ENCODE data around the gene P3H3. TPM values are rescaled to one million over a fixed set of nuclear protein-coding genes. Genes with fewer than 3 reads are reported as not detected.

P3H3 gene
- total and polyA plus RNA-seq, 2 of the 4 experiments (the other 2 are of a cell fraction) = 27.8 to 83.9 TPM

DNA sequence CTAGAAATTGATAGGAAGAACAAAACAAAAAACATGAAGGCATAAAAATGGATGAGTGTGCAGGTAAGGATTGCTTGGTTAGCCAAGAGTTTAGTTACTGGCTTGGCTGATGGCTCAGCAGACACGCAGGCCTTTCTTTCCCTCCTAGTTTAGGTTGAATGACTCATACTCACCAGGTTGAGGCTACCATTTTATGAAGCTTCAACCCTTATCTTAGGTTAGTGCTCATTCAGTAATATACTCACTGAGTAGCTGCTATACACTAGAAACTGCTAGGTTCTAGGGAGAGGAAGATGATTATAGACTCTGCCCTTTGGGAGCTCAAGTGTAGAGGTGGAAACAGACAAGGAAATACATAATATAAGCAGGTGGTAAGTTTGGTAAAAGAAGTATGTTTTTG is 6.0 kb downstream of the P3H3 start:
- H2AFZ ChIP-seq (replicated peaks; ENCODE audit: low read length, poor library complexity) = no peak overlapping the region
- intact Hi-C loops (cut with micrococcal nuclease) (no loop called here), in situ Hi-C loops (cut with MboI; ENCODE audit: low sequenced_read_pairs) (no loop called here), dilution Hi-C loops (cut with HindIII; ENCODE audit: low sequenced_read_pairs, unreplicated experiment) (no loop called here)
- H3K4ac ChIP-seq (ENCODE audit: low read depth, low read length) = no peak overlapping the region
- H2BK120ac ChIP-seq (ENCODE audit: low read depth, low read length) = no peak overlapping the region
- peaks cover 64% of the 10 kb centered on the region for H3K36me3 ChIP-seq (ENCODE audit: control insufficient read depth, insufficient read depth, low read length)
- H4K20me1 ChIP-seq (ENCODE audit: insufficient read depth, low read length) = peaks cover 12% of the 10 kb centered on the region
- H3K4me2 ChIP-seq (ENCODE audit: low read depth, low read length) = no peak overlapping the region
- ATAC-seq (ENCODE audit: low read depth) (no peak), DNase-seq (no peak)
- WGBS, 2 experiments (ENCODE audit: extremely low coverage in 2 of 2, insufficient read length in 1 of 2) = no CpG with 5 or more reads among the region's 1 CpG
- H2AK9ac ChIP-seq (replicated peaks; ENCODE audit: low read depth, low read length, poor library complexity) = no peak overlapping the region
- H3K27me3 ChIP-seq (ENCODE audit: control insufficient read depth, insufficient read depth, low read length) = no peaks in the 10 kb centered on the region
- no peak overlapping the region for H4K5ac ChIP-seq (ENCODE audit: low read depth, low read length)
- ChIA-PET CTCF (interaction anchor here (1.0 kb wide), 1 partner anchor 57 kb away, joined by 4 read pairs; no protein-coding TSS in a partner anchor), POLR2A (ENCODE audit: unreplicated experiment) (no interaction called here)
- H3K4me3 ChIP-seq (ENCODE audit: insufficient read depth, low read depth, low read length) = no peak overlapping the region
- TF ChIP-seq ELK1 (IDR thresholded peaks at IDR 0.05; ENCODE audit: borderline replicate concordance, low read depth, low read length) (no peak), CTCF (conservative IDR thresholded peaks at IDR 0.05; ENCODE audit: low read depth, low read length) (no peak)
- no peak overlapping the region for H2BK15ac ChIP-seq (ENCODE audit: low read depth, low read length)
- H3K9me1 ChIP-seq (ENCODE audit: insufficient read depth, low read length) = peaks cover 4% of the 10 kb centered on the region; the same call in 1 of the 2 replicates
- no peaks in the 10 kb centered on the region for H3K9me3 ChIP-seq (ENCODE audit: control insufficient read depth, insufficient read depth, low read length)
- no peak overlapping the region for H3K23ac ChIP-seq (ENCODE audit: low read depth, low read length)
- H2AK5ac ChIP-seq (ENCODE audit: low read depth, low read length) = no peak overlapping the region
- H3K14ac ChIP-seq (replicated peaks; ENCODE audit: low read depth, low read length) = no peak overlapping the region
- H3K56ac ChIP-seq (ENCODE audit: extremely low read depth, insufficient read depth, low read length) = no peak overlapping the region
- peaks cover 14 to 43% of the 10 kb centered on the region in 2 experiments for H3K79me1 ChIP-seq (ENCODE audit: low read depth in 1 of 2, low read length in 2 of 2)
- H2BK5ac ChIP-seq (ENCODE audit: low read depth, low read length, poor library complexity, severe bottlenecking) = no peak overlapping the region
- H2BK20ac ChIP-seq (ENCODE audit: low read depth, low read length) = no peak overlapping the region
- H3K27ac ChIP-seq (ENCODE audit: insufficient read depth, low read length) = no peak overlapping the region
- no peak overlapping the region for H3K18ac ChIP-seq (ENCODE audit: low read depth, low read length)
- H4K91ac ChIP-seq (ENCODE audit: insufficient read depth, low read depth, low read length) = no peak overlapping the region
- H3K9ac ChIP-seq (ENCODE audit: low read depth, low read length) = no peak overlapping the region
- no peak overlapping the region for H4K8ac ChIP-seq (ENCODE audit: low read depth in 2 of 2, low read length in 2 of 2)
- peaks cover 7% of the 10 kb centered on the region for H3K4me1 ChIP-seq (ENCODE audit: control insufficient read depth, insufficient read depth, low read length)
- BruUV-seq (replicated peaks) = no TSS peak
